Anterior cingulate cortex (tissue), 58 donors: ENCODE results near the gene FLNB.

Source experiments
- DNase-seq, 58 donors: peaks; one replicate each; lab custom pipeline; 2025; lab: John Stamatoyannopoulos, UW

The FLNB gene

DNA sequence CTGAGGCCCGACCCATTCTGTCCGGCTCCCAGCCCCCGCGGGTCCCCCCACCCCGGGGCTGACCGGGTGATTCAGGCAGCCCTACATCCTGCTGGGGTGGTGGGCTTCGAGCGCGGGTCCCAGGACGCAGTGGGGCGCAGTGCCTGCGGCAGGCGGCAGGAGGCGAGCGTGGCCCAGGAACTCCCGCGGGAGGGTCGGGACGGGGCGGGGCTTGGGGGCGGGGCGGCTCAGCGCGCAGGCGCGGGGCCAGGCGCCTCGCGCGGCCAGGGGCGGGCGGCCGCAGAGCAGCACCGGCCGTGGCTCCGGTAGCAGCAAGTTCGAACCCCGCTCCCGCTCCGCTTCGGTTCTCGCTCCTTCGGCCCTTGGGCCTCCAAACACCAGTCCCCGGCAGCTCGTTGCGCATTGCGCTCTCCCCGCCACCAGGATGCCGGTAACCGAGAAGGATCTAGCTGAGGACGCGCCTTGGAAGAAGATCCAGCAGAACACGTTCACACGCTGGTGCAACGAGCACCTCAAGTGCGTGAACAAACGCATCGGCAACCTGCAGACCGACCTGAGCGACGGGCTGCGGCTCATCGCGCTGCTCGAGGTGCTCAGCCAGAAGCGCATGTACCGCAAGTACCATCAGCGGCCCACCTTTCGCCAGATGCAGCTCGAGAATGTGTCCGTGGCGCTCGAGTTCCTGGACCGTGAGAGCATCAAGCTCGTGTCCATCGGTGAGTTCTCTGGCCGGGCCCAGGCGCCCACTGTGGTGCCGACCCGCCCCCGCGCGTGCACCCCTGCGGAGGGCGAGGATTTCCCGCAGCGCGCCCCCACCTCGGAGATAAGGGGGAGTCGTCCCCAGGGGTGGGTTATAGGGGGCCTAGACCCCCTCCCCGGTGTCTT is at the start of gene FLNB:
TSS of gene FLNB (plus strand) at position 282 of the 885 bp plus-strand sequence. CDS start at position 425, 143 bp downstream.
- peak in 56 of 58 donors; percentile 12 to 82 (median 64) for DNase-seq

- no peak for DNase-seq
These were observed 49.4 kb upstream of the FLNB start for GRCh38 chr3:57958642-57959422.

DNA sequence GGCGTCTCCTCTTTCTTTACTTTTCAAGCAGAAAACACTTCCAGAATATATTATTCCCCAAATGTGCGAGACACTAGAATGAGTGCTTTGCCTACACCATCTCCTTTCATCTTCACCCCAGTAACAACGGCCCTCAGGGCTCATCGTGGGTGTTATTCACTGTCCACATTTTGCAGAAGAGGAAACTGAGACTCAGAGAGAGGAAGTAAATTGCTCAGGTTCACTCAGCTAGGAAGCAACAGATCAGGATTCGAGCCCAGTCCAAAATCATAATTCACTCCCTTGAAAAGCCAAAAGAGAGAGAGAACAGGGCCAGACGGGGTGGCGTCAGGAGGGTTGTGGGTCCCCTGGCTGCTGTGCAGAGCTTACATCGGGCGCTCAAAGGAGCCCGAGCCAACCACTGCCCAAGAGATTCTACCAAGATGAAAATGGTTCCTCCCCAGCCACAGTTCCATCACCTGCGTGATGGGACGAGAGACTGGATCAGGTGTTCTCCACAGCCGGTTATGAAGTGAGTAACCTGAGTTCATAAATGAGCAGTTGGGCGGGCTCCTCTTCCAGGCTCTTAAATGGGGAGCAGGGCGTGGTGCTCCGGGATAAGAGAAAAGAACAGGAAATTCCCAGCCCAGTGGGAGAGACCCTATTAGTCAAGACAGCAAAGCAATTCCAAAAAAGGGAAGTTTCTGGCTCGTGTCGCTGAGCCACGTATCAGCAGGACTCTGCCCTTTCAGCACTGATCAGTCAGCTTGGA is 48.6 kb upstream of the FLNB start:
- no peak for DNase-seq

DNA sequence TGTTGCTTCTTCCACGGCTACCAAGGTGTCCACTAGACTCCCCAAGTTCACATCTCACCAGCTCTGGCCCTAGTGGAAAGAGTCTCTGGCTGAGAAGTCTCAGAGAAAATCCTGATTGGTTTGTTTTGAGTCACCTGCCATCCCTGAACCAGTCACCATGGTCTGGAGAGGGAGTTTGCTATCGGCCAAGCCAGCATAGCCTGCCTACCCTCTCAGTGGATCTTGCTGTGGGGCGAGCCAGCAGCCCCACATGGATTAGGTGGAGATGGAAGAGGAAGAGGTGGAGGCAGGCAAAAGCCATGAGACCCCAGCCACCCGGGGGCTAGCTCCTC is 48.1 kb upstream of the FLNB start:
- no peak for DNase-seq

- DNase-seq: no peak
These were observed 46.9 kb upstream of the FLNB start for GRCh38 chr3:57961177-57961827.

GRCh38 chr3:57961828-57962447 is 46.3 kb upstream of the FLNB start:
- no peak for DNase-seq

GRCh38 chr3:57962448-57962834 is 45.8 kb upstream of the FLNB start:
- DNase-seq: no peak

GRCh38 chr3:57963811-57964346 is 44.3 kb upstream of the FLNB start:
- DNase-seq: no peak

DNA sequence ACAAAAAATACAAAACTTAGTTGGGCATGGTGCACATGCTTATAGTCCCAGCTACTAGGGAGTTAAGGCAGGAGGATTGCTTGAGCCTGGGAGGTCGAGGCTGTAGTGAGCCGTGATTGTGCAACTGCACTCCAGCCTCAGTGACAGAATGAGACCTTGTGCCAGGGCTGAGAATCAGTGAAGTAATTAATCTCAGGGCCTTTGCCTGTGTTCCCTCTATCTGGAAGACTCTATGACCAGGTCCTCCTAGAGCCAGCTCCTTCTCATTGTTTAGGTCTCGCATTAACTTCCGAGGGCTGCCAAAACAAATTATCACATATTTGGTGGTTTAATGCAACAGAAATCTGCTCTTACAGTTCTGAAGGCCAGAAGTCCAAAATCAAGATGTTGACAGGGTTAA is 41.4 kb upstream of the FLNB start:
- DNase-seq: no peak

- DNase-seq: no peak
These were observed 40.6 kb upstream of the FLNB start for GRCh38 chr3:57967590-57967989.

GRCh38 chr3:57968501-57968900 is 39.7 kb upstream of the FLNB start:
- no peak for DNase-seq

GRCh38 chr3:57971975-57972374 is 36.2 kb upstream of the FLNB start:
- no peak for DNase-seq

DNA sequence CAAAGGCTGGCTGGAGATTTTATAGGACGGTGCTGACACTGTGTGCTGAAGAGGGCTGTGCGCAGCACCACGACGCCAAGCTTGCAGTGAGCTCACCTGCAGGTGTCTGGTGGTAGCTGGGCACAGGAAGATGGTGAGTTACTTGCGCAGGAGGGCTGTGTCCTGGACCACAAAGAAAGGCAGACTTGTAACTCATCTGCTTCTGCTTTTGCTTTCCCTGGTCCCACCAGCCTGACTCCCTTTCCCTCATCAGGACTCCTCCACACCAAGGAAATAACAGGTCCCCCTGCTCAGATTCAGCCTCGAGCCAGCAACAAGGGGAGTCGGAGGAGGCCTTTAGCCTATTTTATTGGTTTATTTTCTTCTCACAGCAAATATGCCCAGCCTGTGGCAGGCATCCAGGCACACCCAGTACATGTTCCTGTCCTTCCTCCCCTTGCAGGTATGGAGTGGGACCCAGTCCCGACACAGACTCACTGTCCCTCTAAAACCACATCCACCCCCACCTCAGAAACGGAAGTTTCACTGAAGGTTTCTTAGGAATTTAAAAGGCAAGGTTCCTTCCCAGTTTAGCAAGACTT is 35.6 kb upstream of the FLNB start:
- DNase-seq: no peak

- no peak for DNase-seq
These were observed 34.3 kb upstream of the FLNB start for GRCh38 chr3:57973715-57974477.

DNA sequence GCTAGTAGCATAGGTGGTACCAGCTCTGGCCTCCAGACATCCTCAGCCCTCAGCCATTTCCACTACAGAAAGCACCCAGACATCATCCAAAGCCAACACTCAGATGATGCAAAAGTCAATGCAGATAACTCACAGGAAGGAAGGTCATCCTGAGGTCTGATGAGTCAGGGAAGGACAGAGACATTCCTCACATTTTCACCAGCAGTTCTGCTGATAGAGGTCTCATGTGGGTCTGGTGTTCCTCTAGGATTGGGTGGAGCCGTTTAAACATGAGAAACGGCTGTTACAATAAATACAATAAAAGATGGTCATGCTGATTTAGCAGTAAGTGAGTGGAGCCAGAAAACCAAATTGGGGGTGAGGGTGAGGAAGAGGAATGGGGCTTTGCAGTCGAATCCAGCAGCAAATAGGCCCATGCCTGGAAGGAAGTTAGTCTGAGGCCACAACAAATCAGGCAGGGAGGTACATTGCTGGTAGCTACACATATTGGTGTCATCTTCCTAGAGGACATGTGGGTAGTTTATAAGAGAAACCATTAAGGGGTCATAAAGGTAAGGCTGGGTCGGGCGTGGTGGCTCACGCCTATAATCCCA is 33.3 kb upstream of the FLNB start:
- DNase-seq: no peak

DNA sequence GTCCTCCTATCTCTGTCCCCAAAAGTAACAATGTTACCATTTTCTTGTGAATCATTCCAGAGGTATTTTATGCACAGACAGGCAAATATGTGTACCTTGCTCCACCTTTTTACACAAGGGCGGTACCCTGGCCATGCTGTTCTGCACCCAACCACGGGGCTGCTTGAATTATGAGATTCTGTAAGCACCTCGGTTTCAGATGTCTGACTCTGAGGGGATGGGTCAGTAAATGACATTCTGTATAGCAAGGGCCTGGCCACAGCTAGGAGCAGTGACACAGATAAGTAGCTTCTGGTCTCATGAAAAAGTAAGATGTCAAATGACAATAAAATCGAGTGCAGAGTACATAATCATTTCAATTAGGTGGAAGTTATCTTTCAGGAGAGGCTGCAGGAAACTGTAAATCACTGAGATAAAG is 30.4 kb upstream of the FLNB start:
- DNase-seq: no peak

- no peak for DNase-seq
These were observed 29.9 kb upstream of the FLNB start for GRCh38 chr3:57978316-57978715.

GRCh38 chr3:57980416-57980815 is 27.8 kb upstream of the FLNB start:
- DNase-seq: no peak
